GM12878 (cell line): ENCODE data around the gene EIF6. TPM values are rescaled to one million over a fixed set of nuclear protein-coding genes. Genes with fewer than 3 reads are reported as not detected.

Experiments used
- CEBPB ChIP-seq, 2 experiments: fragments of 150-350 bp in 1 of 2; IDR thresholded peaks; 2 replicates each; pipeline ENCODE4 v1.6.1; 2012 to 2014; ENCODE audit warnings: low read depth in 2 of 2, low read length in 2 of 2, borderline replicate concordance in 1 of 2, inconsistent platforms in 1 of 2
- DPF2 ChIP-seq: fragments of 450-650 bp; IDR thresholded peaks from 2 replicates; pipeline ENCODE4 v1.6.1; 2017; ENCODE audit warnings: mild to moderate bottlenecking
- JUND ChIP-seq: IDR thresholded peaks from 2 replicates; pipeline ENCODE4 v1.6.1; 2012; ENCODE audit warnings: low read depth, mild to moderate bottlenecking, low read length, improper control_type of control experiment, moderate library complexity
- MYC ChIP-seq: IDR thresholded peaks from 2 replicates; pipeline ENCODE4 v1.6.1; 2011; ENCODE audit warnings: mild to moderate bottlenecking, low read length, moderate library complexity, inconsistent platforms; ENCODE audit not compliant: insufficient read depth, insufficient replicate concordance, insufficient read length, severe bottlenecking
- NFIC ChIP-seq: IDR thresholded peaks from 2 replicates; pipeline ENCODE4 v1.6.1; 2012; ENCODE audit warnings: low read depth, mild to moderate bottlenecking, inconsistent platforms, low read length, moderate library complexity
- NFYA ChIP-seq: IDR thresholded peaks from 2 replicates; pipeline ENCODE4 v1.6.1; 2011; ENCODE audit warnings: low read depth, mild to moderate bottlenecking, low read length, improper control_type of control experiment, borderline replicate concordance
- NR2C2 ChIP-seq: IDR thresholded peaks from 2 replicates; pipeline ENCODE4 v1.6.1; 2011; ENCODE audit warnings: borderline replicate concordance, low read depth; ENCODE audit not compliant: control insufficient read depth, insufficient read length
- POU2F2 ChIP-seq: IDR thresholded peaks from 3 replicates; pipeline ENCODE4 v1.6.1; 2011; ENCODE audit warnings: low read depth, mild to moderate bottlenecking, low read length, borderline replicate concordance
- RELA ChIP-seq: fragments of 450-650 bp; IDR thresholded peaks from 2 replicates; pipeline ENCODE4 v1.8.0; 2014; ENCODE audit warnings: borderline replicate concordance; ENCODE audit not compliant: partially characterized antibody
- SIN3A ChIP-seq: IDR thresholded peaks from 2 replicates; pipeline ENCODE4 v1.6.1; 2012; ENCODE audit warnings: low read depth, low read length, improper control_type of control experiment
- SRF ChIP-seq, 2 experiments: IDR thresholded peaks; 2 replicates each; pipeline ENCODE4 v1.6.1; 2011; ENCODE audit warnings: low read depth in 2 of 2, low read length in 2 of 2, mild to moderate bottlenecking in 1 of 2, moderate library complexity in 1 of 2
- ZBED1 ChIP-seq: IDR thresholded peaks from 2 replicates; pipeline ENCODE4 v1.6.1; 2016; ENCODE audit warnings: borderline replicate concordance
- polyA plus RNA-seq, 11 experiments: library from polyadenylated mRNA; depleted of rRNA in 4 of 11; unstranded in 6 of 11; stranded (reverse) in 5 of 11; fragments of >200 nt; fragmentation: Nextera tagmentation in 4 of 11; fragmentation: Illumina TruSeq in 1 of 11; extraction: Ambion mirVana in 4 of 11; extraction: Trizol in 1 of 11; gene quantifications; 1 replicate in 1 of 11; 2 replicates in 10 of 11; pipeline versions ENCODE4 v1.2.1 to v1.2.3, GENCODE V29; 2011 to 2016; ENCODE audit warnings: inconsistent platforms in 2 of 11, missing spikeins in 2 of 11, low read depth in 1 of 11
- total RNA-seq, 4 experiments: library from RNA; depleted of rRNA in 3 of 4; stranded (reverse); fragments of >200 nt in 3 of 4; fragmentation: Illumina TruSeq in 1 of 4; extraction: Trizol in 1 of 4; gene quantifications; 2 replicates each; pipeline versions ENCODE4 v1.2.1 to v1.2.3, GENCODE V29; 2013 to 2021
- TF ChIP-seq, protein P1 (sequence below): fragments of 450-650 bp; IDR thresholded peaks from 2 replicates; pipeline ENCODE4 v1.6.1; 2016; ENCODE audit warnings: mild to moderate bottlenecking, moderate library complexity, borderline replicate concordance
- TF ChIP-seq, protein P2 (sequence below): IDR thresholded peaks from 2 replicates; pipeline ENCODE4 v1.6.1; 2012; ENCODE audit warnings: low read depth, low read length, improper control_type of control experiment
- TF ChIP-seq, protein P3 (sequence below): IDR thresholded peaks from 2 replicates; pipeline ENCODE4 v1.6.1; 2011; ENCODE audit warnings: mild to moderate bottlenecking, low read depth, low read length, moderate library complexity; ENCODE audit not compliant: insufficient replicate concordance
- TF ChIP-seq, protein P4 (sequence below): fragments of 450-650 bp; IDR thresholded peaks from 2 replicates; pipeline ENCODE4 v1.6.1; 2017; ENCODE audit warnings: antibody characterized with exemption, mild to moderate bottlenecking, moderate library complexity

Gene EIF6
- total and polyA plus RNA-seq, 10 of the 15 experiments (the other 5 are each of a cell fraction or from before 2014, with no cell fraction given), result 127 to 607 (median 197) TPM

DNA sequence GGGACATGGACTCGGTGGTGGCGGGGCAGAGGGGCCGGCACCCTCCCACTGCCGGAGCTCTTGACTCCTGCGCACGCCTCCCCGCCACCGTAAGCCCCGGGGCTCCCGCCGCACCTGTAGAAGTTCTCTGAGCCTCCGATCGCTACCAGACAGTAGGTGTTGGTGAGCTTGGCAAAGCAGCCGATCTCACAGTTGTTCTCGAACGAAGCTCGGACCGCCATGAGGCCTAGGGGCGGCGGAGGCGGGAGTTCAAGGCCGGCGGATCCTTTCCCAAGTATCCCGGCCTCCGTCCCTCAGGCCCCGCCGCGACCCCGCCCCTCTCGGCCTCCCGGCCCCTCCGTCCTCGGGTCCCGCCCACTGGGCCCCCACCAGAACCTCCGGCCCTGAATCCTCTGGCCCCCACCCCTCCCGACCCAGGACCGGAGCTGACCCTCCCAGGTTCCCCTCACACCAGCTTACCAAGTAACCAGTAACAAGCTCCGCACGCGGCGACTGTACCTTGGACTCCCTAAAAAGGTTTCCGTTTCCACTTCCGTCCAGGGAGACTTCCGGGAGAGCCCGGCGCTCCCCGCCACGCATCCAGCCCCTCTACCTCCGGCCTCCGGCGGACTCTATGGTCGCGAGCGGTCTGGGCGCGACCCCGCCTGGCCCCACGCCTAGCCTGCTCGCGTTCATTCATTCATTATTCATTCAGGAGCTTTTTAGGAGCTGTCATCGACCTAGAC is at the start of gene EIF6 (continued):
- TF ChIP-seq, protein P1, sequence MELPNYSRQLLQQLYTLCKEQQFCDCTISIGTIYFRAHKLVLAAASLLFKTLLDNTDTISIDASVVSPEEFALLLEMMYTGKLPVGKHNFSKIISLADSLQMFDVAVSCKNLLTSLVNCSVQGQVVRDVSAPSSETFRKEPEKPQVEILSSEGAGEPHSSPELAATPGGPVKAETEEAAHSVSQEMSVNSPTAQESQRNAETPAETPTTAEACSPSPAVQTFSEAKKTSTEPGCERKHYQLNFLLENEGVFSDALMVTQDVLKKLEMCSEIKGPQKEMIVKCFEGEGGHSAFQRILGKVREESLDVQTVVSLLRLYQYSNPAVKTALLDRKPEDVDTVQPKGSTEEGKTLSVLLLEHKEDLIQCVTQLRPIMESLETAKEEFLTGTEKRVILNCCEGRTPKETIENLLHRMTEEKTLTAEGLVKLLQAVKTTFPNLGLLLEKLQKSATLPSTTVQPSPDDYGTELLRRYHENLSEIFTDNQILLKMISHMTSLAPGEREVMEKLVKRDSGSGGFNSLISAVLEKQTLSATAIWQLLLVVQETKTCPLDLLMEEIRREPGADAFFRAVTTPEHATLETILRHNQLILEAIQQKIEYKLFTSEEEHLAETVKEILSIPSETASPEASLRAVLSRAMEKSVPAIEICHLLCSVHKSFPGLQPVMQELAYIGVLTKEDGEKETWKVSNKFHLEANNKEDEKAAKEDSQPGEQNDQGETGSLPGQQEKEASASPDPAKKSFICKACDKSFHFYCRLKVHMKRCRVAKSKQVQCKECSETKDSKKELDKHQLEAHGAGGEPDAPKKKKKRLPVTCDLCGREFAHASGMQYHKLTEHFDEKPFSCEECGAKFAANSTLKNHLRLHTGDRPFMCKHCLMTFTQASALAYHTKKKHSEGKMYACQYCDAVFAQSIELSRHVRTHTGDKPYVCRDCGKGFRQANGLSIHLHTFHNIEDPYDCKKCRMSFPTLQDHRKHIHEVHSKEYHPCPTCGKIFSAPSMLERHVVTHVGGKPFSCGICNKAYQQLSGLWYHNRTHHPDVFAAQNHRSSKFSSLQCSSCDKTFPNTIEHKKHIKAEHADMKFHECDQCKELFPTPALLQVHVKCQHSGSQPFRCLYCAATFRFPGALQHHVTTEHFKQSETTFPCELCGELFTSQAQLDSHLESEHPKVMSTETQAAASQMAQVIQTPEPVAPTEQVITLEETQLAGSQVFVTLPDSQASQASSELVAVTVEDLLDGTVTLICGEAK, result peak; percentile 91
- TF ChIP-seq CEBPB (IDR thresholded peaks at IDR 0.05; ENCODE audit: borderline replicate concordance in 1 of 2, low read depth in 2 of 2, low read length in 2 of 2) (no peak), ZBED1 (no peak), RELA (no peak), SIN3A (peak; percentile 60; the same call in 1 of the 2 replicates), NR2C2 (no peak), SRF (IDR thresholded peaks at IDR 0.05; ENCODE audit: low read depth in 2 of 2, low read length in 2 of 2) (peak; percentile 93 to 98), DPF2 (0 out of 2 replicates have a peak, but pooled peaks have one; percentile 38), POU2F2 (no peak; the same call in 2 of the 3 replicates), NFYA (no peak), JUND (no peak), NFIC (no peak), MYC (peak; percentile 30)
- TF ChIP-seq, protein P2, sequence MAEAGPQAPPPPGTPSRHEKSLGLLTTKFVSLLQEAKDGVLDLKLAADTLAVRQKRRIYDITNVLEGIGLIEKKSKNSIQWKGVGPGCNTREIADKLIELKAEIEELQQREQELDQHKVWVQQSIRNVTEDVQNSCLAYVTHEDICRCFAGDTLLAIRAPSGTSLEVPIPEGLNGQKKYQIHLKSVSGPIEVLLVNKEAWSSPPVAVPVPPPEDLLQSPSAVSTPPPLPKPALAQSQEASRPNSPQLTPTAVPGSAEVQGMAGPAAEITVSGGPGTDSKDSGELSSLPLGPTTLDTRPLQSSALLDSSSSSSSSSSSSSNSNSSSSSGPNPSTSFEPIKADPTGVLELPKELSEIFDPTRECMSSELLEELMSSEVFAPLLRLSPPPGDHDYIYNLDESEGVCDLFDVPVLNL, result 0 out of 2 replicates have a peak, but pooled peaks have one; percentile 40
- TF ChIP-seq, protein P3, sequence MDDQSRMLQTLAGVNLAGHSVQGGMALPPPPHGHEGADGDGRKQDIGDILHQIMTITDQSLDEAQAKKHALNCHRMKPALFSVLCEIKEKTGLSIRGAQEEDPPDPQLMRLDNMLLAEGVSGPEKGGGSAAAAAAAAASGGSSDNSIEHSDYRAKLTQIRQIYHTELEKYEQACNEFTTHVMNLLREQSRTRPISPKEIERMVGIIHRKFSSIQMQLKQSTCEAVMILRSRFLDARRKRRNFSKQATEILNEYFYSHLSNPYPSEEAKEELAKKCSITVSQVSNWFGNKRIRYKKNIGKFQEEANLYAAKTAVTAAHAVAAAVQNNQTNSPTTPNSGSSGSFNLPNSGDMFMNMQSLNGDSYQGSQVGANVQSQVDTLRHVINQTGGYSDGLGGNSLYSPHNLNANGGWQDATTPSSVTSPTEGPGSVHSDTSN, result no peak
- TF ChIP-seq, protein P4, sequence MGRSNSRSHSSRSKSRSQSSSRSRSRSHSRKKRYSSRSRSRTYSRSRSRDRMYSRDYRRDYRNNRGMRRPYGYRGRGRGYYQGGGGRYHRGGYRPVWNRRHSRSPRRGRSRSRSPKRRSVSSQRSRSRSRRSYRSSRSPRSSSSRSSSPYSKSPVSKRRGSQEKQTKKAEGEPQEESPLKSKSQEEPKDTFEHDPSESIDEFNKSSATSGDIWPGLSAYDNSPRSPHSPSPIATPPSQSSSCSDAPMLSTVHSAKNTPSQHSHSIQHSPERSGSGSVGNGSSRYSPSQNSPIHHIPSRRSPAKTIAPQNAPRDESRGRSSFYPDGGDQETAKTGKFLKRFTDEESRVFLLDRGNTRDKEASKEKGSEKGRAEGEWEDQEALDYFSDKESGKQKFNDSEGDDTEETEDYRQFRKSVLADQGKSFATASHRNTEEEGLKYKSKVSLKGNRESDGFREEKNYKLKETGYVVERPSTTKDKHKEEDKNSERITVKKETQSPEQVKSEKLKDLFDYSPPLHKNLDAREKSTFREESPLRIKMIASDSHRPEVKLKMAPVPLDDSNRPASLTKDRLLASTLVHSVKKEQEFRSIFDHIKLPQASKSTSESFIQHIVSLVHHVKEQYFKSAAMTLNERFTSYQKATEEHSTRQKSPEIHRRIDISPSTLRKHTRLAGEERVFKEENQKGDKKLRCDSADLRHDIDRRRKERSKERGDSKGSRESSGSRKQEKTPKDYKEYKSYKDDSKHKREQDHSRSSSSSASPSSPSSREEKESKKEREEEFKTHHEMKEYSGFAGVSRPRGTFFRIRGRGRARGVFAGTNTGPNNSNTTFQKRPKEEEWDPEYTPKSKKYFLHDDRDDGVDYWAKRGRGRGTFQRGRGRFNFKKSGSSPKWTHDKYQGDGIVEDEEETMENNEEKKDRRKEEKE, result no peak
